Measurements from ENCODE around the gene HLA-E.
A peak's percentile ranks its signal among the peaks of the same experiment; 100 is the strongest.
"Not testable (repeated sequence)": the region's sequence is repeated elsewhere in the genome, so short reads cannot be mapped to it uniquely, and the experiment has no call there.

HLA-E gene

GRCh38 chr6:30515944-30516753 lies 26.8 kb downstream of the HLA-E start:
- Histone ChIP-seq H2AFZ (ENCODE audit: low read depth, low read length) (peak overlapping the region; percentile 23), H4K8ac (ENCODE audit: low read length) (peak overlapping the region; percentile 84), H3K9ac (ENCODE audit: low read length) (peak overlapping the region; percentile 95), H3K4ac (ENCODE audit: low read depth in 1 of 2, low read length in 2 of 2) (peak overlapping the region in 1 of 2 experiments; percentile 58), H3K18ac (ENCODE audit: low read depth in 1 of 2, low read length in 2 of 2) (peak overlapping the region; percentile 66 to 73), H3K23ac (ENCODE audit: low read length in 2 of 2) (no peak overlapping the region), H2AK5ac (ENCODE audit: low read length, severe bottlenecking) (no peak overlapping the region), H3K79me1 (replicated peaks; ENCODE audit: low read length, poor library complexity, severe bottlenecking) (no peaks in the 10 kb centered on the region), H4K91ac (ENCODE audit: low read length) (no peak overlapping the region), H3K27ac (ENCODE audit: low read length, poor library complexity, severe bottlenecking) (peak overlapping the region; percentile 65), H3K4me1 (ENCODE audit: control insufficient read depth, insufficient read depth, low read depth, low read length) (no peaks in the 10 kb centered on the region), H2BK12ac (ENCODE audit: low read length in 2 of 2) (no peak overlapping the region), H2BK120ac (ENCODE audit: low read depth, low read length) (peak overlapping the region; percentile 21), H2BK15ac (ENCODE audit: low read depth, poor library complexity, severe bottlenecking) (no peak overlapping the region), H3K4me2 (ENCODE audit: low read length, poor library complexity, severe bottlenecking) (peak overlapping the region; percentile 86), H3K9me3 (ENCODE audit: control insufficient read depth, low read length) (no peaks in the 10 kb centered on the region), H3K14ac (ENCODE audit: low read length in 2 of 2) (no peak overlapping the region), H3K4me3 (ENCODE audit: insufficient read depth in 1 of 2, low read depth in 1 of 2, low read length in 2 of 2) (peak overlapping the region; percentile 64 to 80), H2BK5ac (ENCODE audit: low read depth, low read length, poor library complexity, severe bottlenecking) (no peak overlapping the region), H3K36me3 (ENCODE audit: control insufficient read depth in 1 of 2, insufficient read depth in 2 of 2, low read depth in 1 of 2, low read length in 2 of 2) (no peaks in the 10 kb centered on the region), H3K27me3 (ENCODE audit: control insufficient read depth in 1 of 2, insufficient read depth in 1 of 2, low read length in 2 of 2) (no peaks in the 10 kb centered on the region)
- WGBS, result 12% methylated on average over 27 of the region's 33 CpGs
- peak; percentile 95 for DNase-seq

GRCh38 chr6:30516754-30517076 lies 27.4 kb downstream of the HLA-E start:
- peak overlapping the region; percentile 86 for H3K4me2 ChIP-seq (ENCODE audit: low read length, poor library complexity, severe bottlenecking)

GRCh38 chr6:30517767-30518504 lies 28.6 kb downstream of the HLA-E start:
- H3K79me1 ChIP-seq (replicated peaks; ENCODE audit: low read length, poor library complexity, severe bottlenecking); H3K14ac ChIP-seq (ENCODE audit: low read length in 2 of 2); H3K4me1 ChIP-seq (ENCODE audit: control insufficient read depth, insufficient read depth, low read depth, low read length); H4K91ac ChIP-seq (ENCODE audit: low read length); H3K36me3 ChIP-seq (ENCODE audit: control insufficient read depth in 1 of 2, insufficient read depth in 2 of 2, low read depth in 1 of 2, low read length in 2 of 2); DNase-seq; H2BK12ac ChIP-seq (ENCODE audit: low read length in 2 of 2); H3K9me3 ChIP-seq (ENCODE audit: control insufficient read depth, low read length); H2BK5ac ChIP-seq (ENCODE audit: low read depth, low read length, poor library complexity, severe bottlenecking); H3K18ac ChIP-seq (ENCODE audit: low read depth in 1 of 2, low read length in 2 of 2); H3K4me3 ChIP-seq (ENCODE audit: insufficient read depth in 1 of 2, low read depth in 1 of 2, low read length in 2 of 2); H3K27me3 ChIP-seq (ENCODE audit: control insufficient read depth in 1 of 2, insufficient read depth in 1 of 2, low read length in 2 of 2); H4K8ac ChIP-seq (ENCODE audit: low read length); H3K27ac ChIP-seq (ENCODE audit: low read length, poor library complexity, severe bottlenecking); H2BK120ac ChIP-seq (ENCODE audit: low read depth, low read length); H2AK5ac ChIP-seq (ENCODE audit: low read length, severe bottlenecking); H2BK15ac ChIP-seq (ENCODE audit: low read depth, poor library complexity, severe bottlenecking); H2AFZ ChIP-seq (ENCODE audit: low read depth, low read length); H3K23ac ChIP-seq (ENCODE audit: low read length in 2 of 2); H3K4me2 ChIP-seq (ENCODE audit: low read length, poor library complexity, severe bottlenecking); H3K9ac ChIP-seq (ENCODE audit: low read length): not testable (repeated sequence)
- peak overlapping the region in 1 of 2 experiments; percentile 64 for H3K4ac ChIP-seq (ENCODE audit: low read depth in 1 of 2, low read length in 2 of 2)
- 93% methylated on average over 20 of the region's 21 CpGs for WGBS

More at GRCh38 chr6:30516754-30517076, 27.4 kb downstream of the HLA-E start:
- H3K4ac ChIP-seq (ENCODE audit: low read depth in 1 of 2, low read length in 2 of 2); H2BK15ac ChIP-seq (ENCODE audit: low read depth, poor library complexity, severe bottlenecking); H2BK120ac ChIP-seq (ENCODE audit: low read depth, low read length); H4K8ac ChIP-seq (ENCODE audit: low read length); H3K23ac ChIP-seq (ENCODE audit: low read length in 2 of 2); H2BK5ac ChIP-seq (ENCODE audit: low read depth, low read length, poor library complexity, severe bottlenecking); DNase-seq; H3K36me3 ChIP-seq (ENCODE audit: control insufficient read depth in 1 of 2, insufficient read depth in 2 of 2, low read depth in 1 of 2, low read length in 2 of 2); H3K79me1 ChIP-seq (replicated peaks; ENCODE audit: low read length, poor library complexity, severe bottlenecking); H4K91ac ChIP-seq (ENCODE audit: low read length); H3K14ac ChIP-seq (ENCODE audit: low read length in 2 of 2); H3K9me3 ChIP-seq (ENCODE audit: control insufficient read depth, low read length); H3K4me1 ChIP-seq (ENCODE audit: control insufficient read depth, insufficient read depth, low read depth, low read length); H3K27me3 ChIP-seq (ENCODE audit: control insufficient read depth in 1 of 2, insufficient read depth in 1 of 2, low read length in 2 of 2); H2AK5ac ChIP-seq (ENCODE audit: low read length, severe bottlenecking); H2BK12ac ChIP-seq (ENCODE audit: low read length in 2 of 2): not testable (repeated sequence)
- 95% methylated on average over 5 of the region's 9 CpGs for WGBS
- Histone ChIP-seq H3K4me3 (ENCODE audit: insufficient read depth in 1 of 2, low read depth in 1 of 2, low read length in 2 of 2) (peak overlapping the region in 1 of 2 experiments; percentile 80), H3K27ac (ENCODE audit: low read length, poor library complexity, severe bottlenecking) (peak overlapping the region; percentile 65), H2AFZ (ENCODE audit: low read depth, low read length) (peak overlapping the region; percentile 23), H3K18ac (ENCODE audit: low read depth in 1 of 2, low read length in 2 of 2) (peak overlapping the region in 1 of 2 experiments; percentile 73), H3K9ac (ENCODE audit: low read length) (peak overlapping the region; percentile 95)

DNA sequence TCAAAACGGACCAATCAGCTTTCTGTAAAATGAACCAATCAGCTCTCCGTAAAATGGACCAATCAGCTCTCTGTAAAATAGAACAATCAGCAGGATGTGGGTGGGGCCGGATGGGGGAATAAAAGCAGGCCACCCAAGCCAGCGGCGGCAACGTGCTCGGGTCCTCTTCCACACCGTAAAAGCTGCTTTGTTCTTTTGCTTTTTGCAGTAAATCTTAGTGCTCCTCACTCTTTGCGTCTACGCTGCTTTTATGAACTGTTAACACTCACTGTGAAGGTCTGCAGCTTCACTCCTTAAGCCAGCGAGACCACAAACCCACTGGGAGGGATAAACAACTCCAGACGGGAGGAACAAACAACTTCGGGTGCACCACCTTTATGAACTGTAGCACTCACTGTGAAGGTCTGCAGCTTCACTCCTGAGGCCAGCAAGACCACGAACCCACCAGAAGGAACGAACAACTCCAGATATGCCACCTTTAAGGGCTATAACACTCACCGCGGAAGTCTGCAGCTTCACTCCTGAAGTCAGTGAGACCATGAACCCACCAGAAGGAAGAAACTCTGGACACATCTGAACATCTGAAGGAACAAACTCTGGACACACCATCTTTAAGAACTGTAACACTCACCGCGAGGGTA lies 29.3 kb downstream of the HLA-E start:
- WGBS, result 85% methylated on average over 19 of the region's 19 CpGs
- not testable (repeated sequence) for H4K91ac ChIP-seq (ENCODE audit: low read length); H3K9me3 ChIP-seq (ENCODE audit: control insufficient read depth, low read length)

More for the DNA sequence above, 29.3 kb downstream of the HLA-E start:
- not testable (repeated sequence) for H2AK5ac ChIP-seq (ENCODE audit: low read length, severe bottlenecking); H3K4ac ChIP-seq (ENCODE audit: low read depth in 1 of 2, low read length in 2 of 2); H2BK5ac ChIP-seq (ENCODE audit: low read depth, low read length, poor library complexity, severe bottlenecking); H3K27me3 ChIP-seq (ENCODE audit: control insufficient read depth in 1 of 2, insufficient read depth in 1 of 2, low read length in 2 of 2); H3K23ac ChIP-seq (ENCODE audit: low read length in 2 of 2); H3K14ac ChIP-seq (ENCODE audit: low read length in 2 of 2); H2BK15ac ChIP-seq (ENCODE audit: low read depth, poor library complexity, severe bottlenecking); H3K36me3 ChIP-seq (ENCODE audit: control insufficient read depth in 1 of 2, insufficient read depth in 2 of 2, low read depth in 1 of 2, low read length in 2 of 2); H2BK12ac ChIP-seq (ENCODE audit: low read length in 2 of 2); H3K27ac ChIP-seq (ENCODE audit: low read length, poor library complexity, severe bottlenecking); H3K4me3 ChIP-seq (ENCODE audit: insufficient read depth in 1 of 2, low read depth in 1 of 2, low read length in 2 of 2); H3K9ac ChIP-seq (ENCODE audit: low read length); H3K79me1 ChIP-seq (replicated peaks; ENCODE audit: low read length, poor library complexity, severe bottlenecking); H4K8ac ChIP-seq (ENCODE audit: low read length); H3K18ac ChIP-seq (ENCODE audit: low read depth in 1 of 2, low read length in 2 of 2); H2BK120ac ChIP-seq (ENCODE audit: low read depth, low read length); H3K4me2 ChIP-seq (ENCODE audit: low read length, poor library complexity, severe bottlenecking); H2AFZ ChIP-seq (ENCODE audit: low read depth, low read length); DNase-seq; H3K4me1 ChIP-seq (ENCODE audit: control insufficient read depth, insufficient read depth, low read depth, low read length)

Data from mesenchymal stem cell (in vitro differentiated cells and primary cell).